Measurements from ENCODE around the gene RPS19. TPM values are rescaled to one million over a fixed set of nuclear protein-coding genes. Genes with fewer than 3 reads are reported as not detected.

RPS19 gene
- total RNA-seq, 1 donor from 2014 or later, result 2,232 TPM

- Mint-ChIP-seq H3K27ac (no peak overlapping the region), H3K36me3 (ENCODE audit: insufficient read depth) (no peaks in the 10 kb centered on the region), H3K27me3 (peaks cover 18% of the 10 kb centered on the region), H3K4me3 (ENCODE audit: low read depth) (no peak overlapping the region), H3K4me1 (ENCODE audit: low read depth) (no peaks in the 10 kb centered on the region), H3K9me3 (ENCODE audit: low read depth) (no peaks in the 10 kb centered on the region)
- no peak for TF ChIP-seq CTCF (IDR thresholded peaks at IDR 0.05; ENCODE audit: unreplicated experiment)
- no peak for DNase-seq (ENCODE audit: low spot score, unreplicated experiment)
Measured at GRCh38 chr19:41921577-41922576, 61.8 kb downstream of the RPS19 start.

Small RNA genes lying within 50 kb of the gene (microRNA-seq; reads per million reads assigned to microRNA genes)
- not detected for gene MIR6797 (ENCODE audit: borderline number of aligned reads, unreplicated experiment)

Other genes starting within 250 kb of the RPS19 start
- gene CEACAM4, start 233.2 kb upstream of the RPS19 start, total RNA-seq, result not detected in 2 replicates
- gene CEACAM7, start 172.0 kb upstream of the RPS19 start, total RNA-seq, result not detected in 2 replicates
- not detected in 2 replicates for gene CEACAM5, start 151.6 kb upstream of the RPS19 start, total RNA-seq
- gene CEACAM6, start 104.7 kb upstream of the RPS19 start, total RNA-seq, result 0.19 and 0.31 TPM in 2 replicates
- not detected in 2 replicates for gene CEACAM3, start 63.7 kb upstream of the RPS19 start, total RNA-seq
- not detected in 2 replicates for gene LYPD4, start 15.6 kb upstream of the RPS19 start, total RNA-seq
- not detected in 2 replicates for gene DMRTC2, start 15.2 kb upstream of the RPS19 start, total RNA-seq
- 0.36 and 0.78 TPM in 2 replicates for gene CD79A, start 17.0 kb downstream of the RPS19 start, total RNA-seq
- 109 and 112 TPM in 2 replicates for gene ARHGEF1, start 22.9 kb downstream of the RPS19 start, total RNA-seq
- 0.84 and 1.2 TPM in 2 replicates for gene ERFL, start 68.2 kb downstream of the RPS19 start, total RNA-seq
- 86.6 and 87.7 TPM in 2 replicates for gene RABAC1, start 99.1 kb downstream of the RPS19 start, total RNA-seq
- gene ATP1A3, start 134.0 kb downstream of the RPS19 start, total RNA-seq, result 0.29 TPM in 2 replicates
- gene GRIK5, start 210.0 kb downstream of the RPS19 start, total RNA-seq, result 10.7 and 11.6 TPM in 2 replicates
- 19.3 and 22.5 TPM in 2 replicates for gene ZNF574, start 215.9 kb downstream of the RPS19 start, total RNA-seq